IPS-15b (cell line): ENCODE data around the gene MYO6.

Source experiments
- H3K27me3 ChIP-seq: one replicate; pipeline ENCODE4 v1.6.1; 2013; ENCODE audit warnings: low read length; ENCODE audit not compliant: control insufficient read depth, insufficient read depth
- H3K36me3 ChIP-seq: one replicate; pipeline ENCODE4 v1.6.1; 2013; ENCODE audit warnings: low read length; ENCODE audit not compliant: control insufficient read depth, insufficient read depth
- H3K4me1 ChIP-seq: one replicate; pipeline ENCODE4 v1.6.1; 2013; ENCODE audit warnings: mild to moderate bottlenecking, low read length; ENCODE audit not compliant: control insufficient read depth, insufficient read depth
- H3K4me3 ChIP-seq: one replicate; pipeline ENCODE4 v1.5.1; 2013; ENCODE audit warnings: low read depth, low read length
- H3K9ac ChIP-seq: one replicate; pipeline ENCODE4 v1.6.1; 2013; ENCODE audit warnings: low read depth, mild to moderate bottlenecking, low read length
- H3K9me3 ChIP-seq: one replicate; pipeline ENCODE4 v1.6.1; 2013; ENCODE audit warnings: mild to moderate bottlenecking, low read length; ENCODE audit not compliant: control insufficient read depth, insufficient read depth

Gene MYO6

DNA sequence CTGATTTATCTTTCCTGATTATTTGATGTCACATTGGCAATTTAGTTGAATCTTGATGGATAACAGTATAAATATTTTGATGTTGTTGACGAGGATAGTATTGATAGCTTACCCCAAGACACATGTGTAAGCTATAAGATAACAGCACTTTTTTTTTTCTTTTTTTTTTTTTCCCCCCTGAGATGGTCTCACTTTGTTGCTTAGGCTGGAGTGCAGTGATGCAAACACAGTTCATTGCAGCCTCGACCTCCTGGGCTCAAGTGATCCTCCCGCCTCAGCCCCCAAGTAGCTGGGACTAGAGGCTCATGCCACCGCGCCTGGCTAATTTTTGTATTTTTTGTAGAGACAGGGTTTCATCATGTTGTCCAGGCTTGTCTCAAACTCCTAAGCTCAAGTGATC is 21.8 kb downstream of the MYO6 start:
- Histone ChIP-seq H3K27me3 (no peaks in the 10 kb centered on the region), H3K4me1 (no peaks in the 10 kb centered on the region), H3K9ac (no peak overlapping the region), H3K9me3 (no peaks in the 10 kb centered on the region), H3K4me3 (no peak overlapping the region), H3K36me3 (no peaks in the 10 kb centered on the region)

DNA sequence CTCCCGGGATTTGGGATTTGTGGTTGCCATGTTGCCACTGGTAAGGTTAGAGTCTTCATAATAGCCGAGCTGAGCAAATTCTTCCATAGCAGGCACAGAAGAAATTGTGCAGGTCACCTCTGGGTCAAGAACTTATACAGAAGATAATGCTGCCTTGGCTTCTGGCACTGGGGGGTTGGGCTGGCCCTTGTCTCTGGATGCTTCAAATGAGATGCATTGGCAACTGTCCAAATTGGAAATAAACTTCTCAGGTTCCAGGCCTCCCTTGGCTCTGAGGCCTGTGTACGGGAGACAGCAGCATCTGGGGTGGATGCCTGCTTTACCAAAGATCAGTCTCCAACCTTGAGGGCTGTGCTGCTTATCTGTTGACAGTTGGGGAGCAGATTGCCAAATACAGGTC is 26.2 kb downstream of the MYO6 start:
- no peak overlapping the region for H3K4me3 ChIP-seq
- H3K9ac ChIP-seq: no peak overlapping the region
- H3K4me1 ChIP-seq: no peaks in the 10 kb centered on the region
- H3K9me3 ChIP-seq: no peaks in the 10 kb centered on the region
- no peaks in the 10 kb centered on the region for H3K27me3 ChIP-seq
- no peaks in the 10 kb centered on the region for H3K36me3 ChIP-seq

DNA sequence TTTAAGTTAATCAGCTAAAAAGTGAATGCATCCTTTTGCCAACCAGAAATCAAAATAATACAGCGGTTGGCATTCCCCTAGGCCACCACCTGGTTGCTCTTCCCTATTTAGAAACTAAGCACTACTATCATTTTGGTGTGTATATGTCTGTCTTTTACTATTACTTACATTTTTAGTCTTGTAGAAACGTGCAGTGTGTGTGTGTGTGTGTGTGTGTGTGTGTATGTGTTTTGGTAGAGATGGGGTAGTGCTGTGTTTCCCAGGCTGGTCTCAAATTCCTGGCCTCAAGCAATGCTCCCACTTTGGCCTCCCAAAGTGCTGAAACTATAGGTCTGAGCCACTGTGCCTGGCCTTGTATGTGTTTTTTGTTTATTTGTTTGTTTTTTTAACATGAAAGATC is 27.4 kb downstream of the MYO6 start:
- no peaks in the 10 kb centered on the region for H3K4me1 ChIP-seq
- no peaks in the 10 kb centered on the region for H3K27me3 ChIP-seq
- H3K4me3 ChIP-seq: no peak overlapping the region
- no peaks in the 10 kb centered on the region for H3K36me3 ChIP-seq
- no peak overlapping the region for H3K9ac ChIP-seq
- no peaks in the 10 kb centered on the region for H3K9me3 ChIP-seq

DNA sequence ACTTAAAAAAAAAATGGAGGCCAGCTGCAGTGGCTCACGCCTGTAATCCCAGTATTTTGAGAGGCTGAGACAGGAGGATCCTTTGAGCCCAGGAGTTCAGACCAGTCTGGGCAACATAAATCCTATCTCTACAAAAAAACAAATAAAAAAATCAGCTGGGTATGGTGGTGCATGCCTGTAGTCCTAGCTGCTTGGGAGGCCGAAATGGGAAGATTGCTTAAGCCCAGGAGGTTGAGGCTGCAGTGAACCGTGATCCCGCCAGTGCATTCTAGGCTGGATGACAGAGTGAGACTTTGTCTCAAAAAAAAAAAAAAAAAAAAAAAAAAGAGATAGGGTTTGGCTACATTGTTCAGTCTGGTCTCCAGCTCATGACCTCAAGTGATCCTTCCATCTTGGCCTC is 29.7 kb downstream of the MYO6 start:
- no peaks in the 10 kb centered on the region for H3K27me3 ChIP-seq
- H3K9ac ChIP-seq: no peak overlapping the region
- no peaks in the 10 kb centered on the region for H3K4me1 ChIP-seq
- H3K4me3 ChIP-seq: no peak overlapping the region
- no peaks in the 10 kb centered on the region for H3K9me3 ChIP-seq
- no peaks in the 10 kb centered on the region for H3K36me3 ChIP-seq

DNA sequence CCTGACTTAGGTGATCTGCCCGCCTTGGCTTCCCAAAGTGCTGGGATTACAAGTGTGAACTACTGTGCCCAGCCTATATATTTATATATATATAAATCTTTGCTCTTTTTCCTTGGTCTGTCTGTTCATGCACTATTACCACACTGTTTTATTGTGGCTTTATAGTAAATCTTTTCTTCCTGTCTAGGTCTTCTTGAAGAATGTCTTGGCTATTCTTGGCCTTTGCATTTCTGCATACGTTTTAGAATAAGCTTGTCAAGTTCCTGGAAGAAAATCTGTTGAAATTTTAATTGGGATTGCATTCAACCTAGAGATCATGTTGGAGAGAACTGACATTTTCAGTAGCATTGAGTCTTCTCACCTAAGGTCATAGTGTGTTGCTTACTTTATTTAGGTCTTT is 37.1 kb downstream of the MYO6 start:
- H3K9ac ChIP-seq: no peak overlapping the region
- no peak overlapping the region for H3K4me3 ChIP-seq
- no peaks in the 10 kb centered on the region for H3K4me1 ChIP-seq
- H3K27me3 ChIP-seq: no peaks in the 10 kb centered on the region
- no peaks in the 10 kb centered on the region for H3K9me3 ChIP-seq
- H3K36me3 ChIP-seq: no peaks in the 10 kb centered on the region

DNA sequence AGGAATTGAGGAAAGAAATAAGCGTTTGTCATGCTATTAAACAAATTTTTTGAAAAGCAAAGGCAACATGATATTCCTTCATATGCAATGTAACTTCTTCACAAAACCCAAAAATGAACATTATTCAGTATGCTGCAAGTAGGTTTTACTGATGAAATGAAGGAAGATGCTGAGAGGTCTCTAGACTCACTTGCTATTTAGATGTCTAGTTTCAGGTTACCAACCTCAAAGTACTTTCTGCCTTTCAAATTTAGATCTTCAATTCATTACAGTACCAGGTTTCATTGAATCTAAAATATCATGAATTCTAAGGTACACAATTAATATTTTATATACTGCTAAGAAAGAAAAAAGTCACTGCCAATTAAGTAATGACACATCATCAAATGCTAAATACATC is 39.9 kb downstream of the MYO6 start:
- Histone ChIP-seq H3K4me1 (peaks cover 2% of the 10 kb centered on the region), H3K36me3 (no peaks in the 10 kb centered on the region), H3K9me3 (no peaks in the 10 kb centered on the region), H3K9ac (no peak overlapping the region), H3K4me3 (no peak overlapping the region), H3K27me3 (no peaks in the 10 kb centered on the region)

DNA sequence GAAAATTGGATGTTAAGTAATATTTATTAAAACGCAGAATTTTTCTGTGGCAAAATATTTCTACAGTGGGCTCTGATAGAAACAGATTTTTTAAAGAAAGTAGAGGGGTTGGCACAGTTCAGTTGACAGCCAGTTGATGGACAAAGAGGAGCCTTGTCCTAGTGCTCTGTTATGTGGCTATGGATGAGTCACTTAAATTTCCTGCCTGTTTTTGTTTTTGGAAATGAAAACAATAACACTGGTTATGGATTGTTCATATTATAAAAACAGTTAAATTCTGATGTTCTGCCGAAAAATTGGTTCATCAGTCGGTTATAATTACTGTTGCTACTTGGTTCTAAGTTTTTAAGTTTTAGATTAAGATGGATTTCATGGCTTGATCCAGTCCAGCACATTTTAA is 42.8 kb downstream of the MYO6 start:
- Histone ChIP-seq H3K4me3 (no peak overlapping the region), H3K9me3 (no peaks in the 10 kb centered on the region), H3K27me3 (no peaks in the 10 kb centered on the region), H3K36me3 (no peaks in the 10 kb centered on the region), H3K9ac (no peak overlapping the region), H3K4me1 (peaks cover 5% of the 10 kb centered on the region)

DNA sequence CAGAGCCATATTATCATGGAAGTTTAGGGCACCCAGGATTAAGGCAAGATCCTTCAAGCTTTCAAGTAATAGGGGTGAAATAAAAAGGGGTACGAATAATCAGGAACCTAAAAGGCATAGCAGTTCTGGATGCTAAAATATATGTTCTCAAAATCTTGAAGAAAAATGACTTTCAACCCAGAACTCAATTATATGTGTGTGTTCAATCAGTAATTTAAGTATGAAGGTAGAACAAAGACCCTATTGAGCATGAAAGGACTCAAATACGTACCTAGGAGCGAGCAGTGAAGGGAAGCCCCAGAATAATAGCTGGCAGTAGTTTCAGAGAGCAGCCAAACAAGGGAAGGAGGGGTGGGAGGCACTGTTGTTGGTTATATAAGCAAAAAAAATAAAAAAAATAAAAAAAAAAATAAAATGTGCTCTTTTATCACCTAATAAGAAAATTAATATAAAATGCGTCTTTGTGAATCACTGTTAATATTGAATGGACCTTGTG is 45.4 kb downstream of the MYO6 start:
- no peak overlapping the region for H3K9ac ChIP-seq
- H3K36me3 ChIP-seq: no peaks in the 10 kb centered on the region
- no peaks in the 10 kb centered on the region for H3K27me3 ChIP-seq
- H3K4me3 ChIP-seq: no peak overlapping the region
- H3K4me1 ChIP-seq: peaks cover 5% of the 10 kb centered on the region
- no peaks in the 10 kb centered on the region for H3K9me3 ChIP-seq

DNA sequence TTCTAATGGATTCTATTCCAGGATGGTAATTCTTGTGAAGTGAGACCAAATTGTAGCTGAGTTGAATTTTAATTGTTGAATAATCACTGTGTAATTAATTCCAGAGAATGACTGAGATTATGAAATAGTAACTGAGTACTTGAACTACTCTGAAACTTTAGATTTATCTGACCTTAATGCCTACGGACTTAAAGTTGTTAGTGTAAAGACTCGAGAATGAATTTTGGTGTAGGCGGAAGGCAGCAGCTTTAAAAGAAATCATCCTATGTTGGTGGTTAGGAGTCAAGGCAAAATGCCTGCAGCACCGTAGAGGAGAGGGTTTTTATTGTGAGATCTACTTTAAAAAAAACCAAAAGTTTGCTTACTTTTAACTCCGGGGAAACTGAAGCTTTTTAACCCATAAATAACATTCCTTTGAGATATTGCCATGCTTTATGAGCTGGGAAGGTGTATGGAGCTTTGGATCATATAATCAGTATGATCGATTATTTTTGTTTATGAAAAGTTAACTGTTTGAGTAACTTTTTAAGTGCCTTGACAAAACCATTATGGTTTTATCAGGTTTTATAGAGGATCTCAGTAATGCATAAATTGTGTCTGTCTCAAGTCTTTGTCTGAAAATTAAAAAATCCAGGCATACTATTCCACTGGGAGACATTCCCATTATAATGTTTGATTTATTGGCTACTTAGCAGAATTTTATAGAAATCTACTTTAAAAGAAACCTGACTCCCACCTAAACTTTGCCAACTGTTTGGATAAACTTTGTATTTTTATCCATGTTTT is 46.1 kb downstream of the MYO6 start:
- Histone ChIP-seq H3K9me3 (no peaks in the 10 kb centered on the region), H3K4me3 (no peak overlapping the region), H3K9ac (no peak overlapping the region), H3K4me1 (peaks cover 8% of the 10 kb centered on the region), H3K36me3 (no peaks in the 10 kb centered on the region), H3K27me3 (no peaks in the 10 kb centered on the region)

DNA sequence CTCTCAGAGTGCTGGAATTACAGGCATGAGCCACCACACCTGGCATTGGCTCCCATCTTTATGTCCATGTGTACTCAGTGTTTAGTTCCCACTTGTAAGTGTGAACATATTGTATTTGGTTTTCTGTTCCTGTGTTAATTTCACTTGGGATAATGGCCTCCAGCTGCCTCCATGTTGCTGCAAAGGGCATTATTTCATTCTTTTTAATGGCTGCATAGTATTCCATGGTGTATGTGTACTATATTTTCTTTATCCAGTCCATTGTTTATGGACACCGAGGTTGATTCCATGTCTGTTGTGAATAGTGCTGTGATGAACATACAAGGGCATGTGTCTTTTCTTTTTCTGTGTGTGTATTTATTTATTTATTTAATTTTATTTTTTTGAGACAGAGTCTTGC is 47.7 kb downstream of the MYO6 start:
- H3K4me1 ChIP-seq: peaks cover 10% of the 10 kb centered on the region
- H3K27me3 ChIP-seq: no peaks in the 10 kb centered on the region
- H3K9me3 ChIP-seq: no peaks in the 10 kb centered on the region
- no peak overlapping the region for H3K9ac ChIP-seq
- no peak overlapping the region for H3K4me3 ChIP-seq
- no peaks in the 10 kb centered on the region for H3K36me3 ChIP-seq

DNA sequence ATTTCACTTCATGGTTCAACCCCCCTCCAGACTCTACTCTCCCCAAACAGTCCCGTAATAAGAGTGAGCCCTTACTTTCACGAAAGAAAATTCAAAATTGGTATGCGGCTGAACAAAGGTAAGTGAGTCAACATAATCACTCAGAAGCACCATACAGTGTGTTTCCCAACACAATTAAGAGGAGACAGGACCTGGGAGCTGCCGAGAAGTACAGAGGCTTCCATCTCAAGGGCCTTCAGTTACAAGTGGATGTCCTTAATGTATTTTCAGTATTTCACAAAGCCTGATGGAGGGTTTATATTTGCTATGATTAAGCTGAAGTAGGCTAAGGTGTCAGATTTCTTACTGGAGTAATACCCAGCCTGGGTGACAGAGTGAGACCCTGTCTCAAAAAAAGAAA is 51.1 kb downstream of the MYO6 start:
- Histone ChIP-seq H3K4me1 (peaks cover 5% of the 10 kb centered on the region), H3K9me3 (no peaks in the 10 kb centered on the region), H3K4me3 (no peak overlapping the region), H3K27me3 (no peaks in the 10 kb centered on the region), H3K36me3 (no peaks in the 10 kb centered on the region), H3K9ac (no peak overlapping the region)

DNA sequence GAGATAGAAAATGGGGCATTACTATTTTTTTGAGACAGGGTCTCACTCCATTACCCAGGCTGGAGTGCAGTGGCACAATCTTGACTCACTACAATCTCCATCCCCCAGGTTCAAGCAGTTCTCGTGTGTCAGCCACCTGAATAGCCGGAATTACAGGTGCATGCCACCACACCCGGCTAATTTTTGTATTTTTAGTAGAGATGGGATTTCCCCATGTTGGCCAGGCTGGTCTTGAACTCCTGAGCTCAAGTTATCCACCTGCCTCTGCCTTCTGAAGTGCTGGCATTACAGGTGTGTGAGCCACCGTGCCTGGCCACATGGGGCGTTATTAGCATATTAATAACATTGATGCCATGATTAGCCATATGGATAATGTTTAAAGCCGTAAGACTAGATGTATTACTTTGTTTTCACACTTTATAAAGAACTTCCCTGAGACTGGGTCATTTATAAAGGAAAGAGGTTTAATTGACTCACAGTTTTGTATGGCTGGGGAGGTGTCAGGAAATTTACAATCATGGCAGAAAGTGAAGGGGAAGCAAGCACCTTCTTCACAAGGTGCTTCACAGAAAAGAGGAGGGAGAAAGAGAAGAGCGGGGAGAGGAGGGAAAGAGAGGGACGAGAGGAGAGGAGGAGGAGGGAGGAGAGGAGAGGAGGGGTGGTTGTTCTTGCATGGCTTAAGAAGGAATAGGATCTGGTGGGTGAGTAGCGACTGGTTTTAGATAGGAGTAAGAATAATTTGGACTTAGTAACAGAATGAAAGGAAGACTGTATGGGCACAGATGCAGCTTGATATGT is 51.9 kb downstream of the MYO6 start:
- peaks cover 5% of the 10 kb centered on the region for H3K4me1 ChIP-seq
- no peak overlapping the region for H3K9ac ChIP-seq
- no peaks in the 10 kb centered on the region for H3K27me3 ChIP-seq
- no peak overlapping the region for H3K4me3 ChIP-seq
- H3K9me3 ChIP-seq: no peaks in the 10 kb centered on the region
- no peaks in the 10 kb centered on the region for H3K36me3 ChIP-seq
